Parathyroid adenoma (tissue), 2 donors: ENCODE data around the gene CHTOP.
"Not testable (repeated sequence)": the region's sequence is repeated elsewhere in the genome, so short reads cannot be mapped to it uniquely, and the experiment has no call there.

Experiments
- H2AFZ ChIP-seq: fragments of 300-600 bp; sonication (generic); one replicate; pipeline ENCODE4 v1.7.0; 2017; ENCODE audit warnings: antibody characterized with exemption, mild to moderate bottlenecking
- H3K27ac ChIP-seq: fragments of 300-600 bp; sonication (generic); one replicate; pipeline ENCODE4 v1.7.0; 2017
- H3K27me3 ChIP-seq: fragments of 300-600 bp; sonication (generic); one replicate; pipeline ENCODE4 v1.7.0; 2017; ENCODE audit warnings: low read length; ENCODE audit not compliant: control insufficient read depth, insufficient read depth
- H3K36me3 ChIP-seq: fragments of 300-600 bp; sonication (generic); one replicate; pipeline ENCODE4 v1.7.0; 2017; ENCODE audit warnings: low read length; ENCODE audit not compliant: control insufficient read depth, insufficient read depth
- H3K4me1 ChIP-seq: fragments of 300-600 bp; sonication (generic); one replicate; pipeline ENCODE4 v1.7.0; 2017; ENCODE audit warnings: control low read depth
- H3K4me2 ChIP-seq: fragments of 300-600 bp; sonication (generic); one replicate; pipeline ENCODE4 v1.7.0; 2017; ENCODE audit warnings: low read length
- H3K4me3 ChIP-seq: fragments of 300-600 bp; sonication (generic); one replicate; pipeline ENCODE4 v1.7.0; 2017; ENCODE audit warnings: low read depth, low read length
- H3K79me2 ChIP-seq: fragments of 300-600 bp; sonication (generic); one replicate; pipeline ENCODE4 v1.7.0; 2017; ENCODE audit warnings: control low read depth
- H3K9ac ChIP-seq: fragments of 300-600 bp; sonication (generic); one replicate; pipeline ENCODE4 v1.7.0; 2017; ENCODE audit warnings: mild to moderate bottlenecking
- H3K9me3 ChIP-seq: fragments of 300-600 bp; sonication (generic); one replicate; pipeline ENCODE4 v1.7.0; 2017; ENCODE audit warnings: low read length; ENCODE audit not compliant: control insufficient read depth
- CTCF ChIP-seq: fragments of 300-600 bp; sonication (generic); IDR thresholded peaks from one replicate; pipeline ENCODE4 v1.7.0; 2017; ENCODE audit warnings: antibody characterized with exemption, mild to moderate bottlenecking
- donor health status: primary hyperparathyroidism.

Gene CHTOP

GRCh38 chr1:153633754-153634665, at the start of gene CHTOP:
Gene CHTOP, plus strand, starts transcription at chr1:153634066. Its CDS starts 2,523 bp downstream, at chr1:153636589.
- Histone ChIP-seq H3K9me3 (no peaks in the 10 kb centered on the region), H3K27ac (peak within 1 kb of the TSS; percentile 100), H3K4me1 (no peaks in the 10 kb centered on the region), H3K79me2 (peaks cover 7% of the 10 kb centered on the region), H3K4me2 (peak within 1 kb of the TSS; percentile 85), H3K27me3 (no peaks in the 10 kb centered on the region), H3K4me3 (peak within 1 kb of the TSS; percentile 100), H3K9ac (peak within 1 kb of the TSS; percentile 99), H3K36me3 (no peaks in the 10 kb centered on the region), H2AFZ (peak within 1 kb of the TSS; percentile 68)
- no peak for TF ChIP-seq CTCF

- H3K27ac ChIP-seq, result no peak overlapping the region
- H3K4me3 ChIP-seq, result no peak overlapping the region
- no peaks in the 10 kb centered on the region for H3K36me3 ChIP-seq
- no peak overlapping the region for H3K9ac ChIP-seq
- H3K4me1 ChIP-seq, result no peaks in the 10 kb centered on the region
- TF ChIP-seq CTCF, result no peak
- H3K79me2 ChIP-seq, result no peaks in the 10 kb centered on the region
- H2AFZ ChIP-seq, result no peak overlapping the region
- H3K9me3 ChIP-seq, result no peaks in the 10 kb centered on the region
- no peak overlapping the region for H3K4me2 ChIP-seq
- no peaks in the 10 kb centered on the region for H3K27me3 ChIP-seq
These were observed 48.9 kb upstream of the CHTOP start for GRCh38 chr1:153585006-153585405.

- H2AFZ ChIP-seq, result no peak overlapping the region
- no peak overlapping the region for H3K27ac ChIP-seq
- H3K79me2 ChIP-seq, result no peaks in the 10 kb centered on the region
- no peak overlapping the region for H3K9ac ChIP-seq
- no peak overlapping the region for H3K4me3 ChIP-seq
- no peak for TF ChIP-seq CTCF
- no peaks in the 10 kb centered on the region for H3K36me3 ChIP-seq
- H3K27me3 ChIP-seq, result no peaks in the 10 kb centered on the region
- no peaks in the 10 kb centered on the region for H3K4me1 ChIP-seq
- H3K9me3 ChIP-seq, result no peaks in the 10 kb centered on the region
- no peak overlapping the region for H3K4me2 ChIP-seq
These were observed 47.5 kb upstream of the CHTOP start for GRCh38 chr1:153586347-153586746.

- peak overlapping the region; percentile 6 for H3K27ac ChIP-seq
- H3K4me2 ChIP-seq, result no peak overlapping the region
- no peak overlapping the region for H2AFZ ChIP-seq
- H3K9me3 ChIP-seq, result no peaks in the 10 kb centered on the region
- TF ChIP-seq CTCF, result no peak
- no peaks in the 10 kb centered on the region for H3K27me3 ChIP-seq
- H3K79me2 ChIP-seq, result no peaks in the 10 kb centered on the region
- H3K9ac ChIP-seq, result no peak overlapping the region
- H3K4me3 ChIP-seq, result no peak overlapping the region
- H3K36me3 ChIP-seq, result no peaks in the 10 kb centered on the region
- no peaks in the 10 kb centered on the region for H3K4me1 ChIP-seq
These were observed 46.6 kb upstream of the CHTOP start for GRCh38 chr1:153587314-153587713.

GRCh38 chr1:153588033-153588432, 45.8 kb upstream of the CHTOP start:
- H3K4me1 ChIP-seq, H3K9me3 ChIP-seq, H3K4me3 ChIP-seq, H3K27me3 ChIP-seq, H3K4me2 ChIP-seq, H3K36me3 ChIP-seq, H3K9ac ChIP-seq, H3K79me2 ChIP-seq: not testable (repeated sequence)
- H2AFZ ChIP-seq, result peak overlapping the region; percentile 25
- peak overlapping the region; percentile 6 for H3K27ac ChIP-seq
